K562 (cell line): ENCODE measurements around the gene ZFAND3. TPM values are rescaled to one million over a fixed set of nuclear protein-coding genes. Genes with fewer than 3 reads are reported as not detected.

Experiments
- ATAC-seq: fragments of 200-7000 bp; cut with Tn5 transposase; 3 replicates; pipeline ENCODE4 v1.9.1; 2020; ENCODE audit warnings: moderate library complexity
- BruUV-seq: library from RNA; stranded (reverse); fragments of 400-500 nt; replicated peaks from 2 replicates; lab custom pipeline; 2021; lab: Mats Ljungman, UMichigan
- CTCF ChIA-PET: fragments of 300-600 bp; formaldehyde crosslinking; extraction: SDS; loops from one replicate; lab custom pipeline; 2021; ENCODE audit warnings: low intra/inter-chr PET ratio; lab: Yijun Ruan, JAX
- POLR2A ChIA-PET: fragments of 300-600, 350-650 bp; sonication (Branson Sonifier 250); formaldehyde crosslinking; extraction: SDS; loops from one replicate; lab custom pipeline; 2021; ENCODE audit warnings: antibody characterized with exemption, inconsistent platforms; lab: Yijun Ruan, JAX
- DNase-seq, 4 experiments: peaks; one replicate each; pipeline versions ENCODE4 v3.0.0 to v3.0.0-alpha.2; 2011 to 2018; ENCODE audit warnings: low spot score in 3 of 4, mixed read lengths in 3 of 4; ENCODE audit errors: extremely low read depth in 1 of 4
- FAIRE-seq: peaks from 2 replicates; lab custom pipeline; 2011; peaks lifted over from hg19 to GRCh38; lab: Jason Lieb, UNC
- H2AFZ ChIP-seq: 2 replicates; pipeline ENCODE4 v1.6.0; 2011; ENCODE audit warnings: low read depth, low read length, control low read depth, inconsistent platforms
- H3K27ac ChIP-seq: fragments of 200-600 bp; 3 replicates; pipeline ENCODE4 v1.8.0; 2011; ENCODE audit warnings: low read depth, mild to moderate bottlenecking, control low read depth, inconsistent platforms, low read length, moderate library complexity, mixed read lengths; ENCODE audit errors: extremely low read depth
- H3K27me3 ChIP-seq, 2 experiments: fragments of 300-600 bp in 1 of 2; 2 replicates in 1 of 2; 3 replicates in 1 of 2; pipeline versions ENCODE4 v1.6.0 to v1.8.0; 2011; ENCODE audit warnings: inconsistent platforms in 2 of 2, low read length in 2 of 2, mild to moderate bottlenecking in 1 of 2, mixed read lengths in 1 of 2, moderate library complexity in 1 of 2; ENCODE audit not compliant: control insufficient read depth in 2 of 2, insufficient read depth in 2 of 2
- H3K36me3 ChIP-seq: fragments of 300-600 bp; 3 replicates; pipeline ENCODE4 v1.8.0; 2011; ENCODE audit warnings: mild to moderate bottlenecking, low read length, inconsistent platforms; ENCODE audit not compliant: control insufficient read depth, insufficient read depth
- H3K4me1 ChIP-seq, 2 experiments: fragments of 200-600 bp in 1 of 2; replicated peaks in 1 of 2; 2 replicates in 1 of 2; 3 replicates in 1 of 2; pipeline versions ENCODE4 v1.5.1 to v1.8.0; 2011; ENCODE audit warnings: inconsistent platforms in 2 of 2, low read length in 2 of 2, mild to moderate bottlenecking in 1 of 2, mixed read lengths in 1 of 2, moderate library complexity in 1 of 2; ENCODE audit not compliant: control insufficient read depth in 2 of 2, insufficient read depth in 2 of 2
- H3K4me2 ChIP-seq: 2 replicates; pipeline ENCODE4 v1.6.1; 2011; ENCODE audit warnings: low read length, control low read depth, inconsistent platforms, mixed read lengths; ENCODE audit not compliant: insufficient read depth
- H3K4me3 ChIP-seq: fragments of 200-600 bp; sonication (generic), shearing (Covaris generic); 2 replicates; pipeline ENCODE4 v1.5.1; 2016; ENCODE audit warnings: control low read depth, inconsistent platforms
- H3K79me2 ChIP-seq: fragments of 200-600 bp; 3 replicates; pipeline ENCODE4 v1.8.0; 2011; ENCODE audit warnings: low read length, inconsistent platforms; ENCODE audit not compliant: control insufficient read depth, insufficient read depth
- H3K9ac ChIP-seq, 2 experiments: 2 replicates each; pipeline versions ENCODE4 v1.6.0 to v1.6.1; 2011; ENCODE audit warnings: low read depth in 2 of 2, low read length in 2 of 2, control low read depth in 1 of 2, inconsistent platforms in 1 of 2, mild to moderate bottlenecking in 1 of 2, mixed read lengths in 1 of 2; ENCODE audit not compliant: insufficient read depth in 1 of 2
- H3K9me1 ChIP-seq: one replicate; pipeline ENCODE4 v1.6.0; 2011; ENCODE audit warnings: inconsistent platforms, mild to moderate bottlenecking, low read length, moderate library complexity; ENCODE audit not compliant: control insufficient read depth, insufficient read depth
- H3K9me3 ChIP-seq: replicated peaks from 2 replicates; pipeline ENCODE4 v1.5.1; 2011; ENCODE audit warnings: low read depth, low read length, inconsistent platforms; ENCODE audit not compliant: control insufficient read depth, insufficient read depth
- H4K20me1 ChIP-seq: replicated peaks from 2 replicates; pipeline ENCODE4 v1.6.1; 2011; ENCODE audit warnings: low read length, inconsistent platforms, mixed read lengths; ENCODE audit not compliant: control insufficient read depth, insufficient read depth
- HMG20B ChIP-seq: fragments of 250-450 bp; sonication (Bioruptor Pico); IDR thresholded peaks from 2 replicates; pipeline ENCODE4 v1.5.0; 2021; ENCODE audit warnings: mild to moderate bottlenecking
- KLF10 ChIP-seq: fragments of 250-450 bp; sonication (Bioruptor Pico); IDR thresholded peaks from 2 replicates; pipeline ENCODE4 v1.6.1; 2021; ENCODE audit warnings: matching md5 sums
- NELFE ChIP-seq: IDR thresholded peaks from 2 replicates; pipeline ENCODE4 v1.6.1; 2011; ENCODE audit warnings: mild to moderate bottlenecking; ENCODE audit not compliant: insufficient read depth, insufficient read length
- SAP30 ChIP-seq: fragments of 200-600 bp; sonication (generic); IDR thresholded peaks from 2 replicates; pipeline ENCODE4 v1.6.1; 2012; ENCODE audit warnings: borderline replicate concordance, low read depth, mild to moderate bottlenecking, moderate library complexity, low read length, control low read depth, inconsistent platforms; ENCODE audit not compliant: insufficient read depth, poor library complexity, severe bottlenecking
- TCFL5 ChIP-seq: fragments of 250-450 bp; sonication (Bioruptor Pico); conservative IDR thresholded peaks from 2 replicates; pipeline ENCODE4 v1.6.1; 2021; ENCODE audit warnings: mild to moderate bottlenecking, moderate library complexity, matching md5 sums
- WGBS: fragments of 100-300 bp; shearing (Covaris generic); methylation state at CpG from one replicate; pipeline ENCODE4 v1.1.6; 2016; ENCODE audit warnings: low coverage, mixed read lengths; ENCODE audit not compliant: insufficient coverage; ENCODE audit errors: missing lambda C conversion rate; 5-methylcytosine and 5-hydroxymethylcytosine counted together
- in situ Hi-C: fragments of 300-500 bp; cut with MboI; formaldehyde crosslinking; loops from 4 replicates; pipeline ENCODE4 v1.15.0; 2018; ENCODE audit warnings: inconsistent platforms, mixed read lengths
- intact Hi-C: fragments of 100-400 bp; cut with micrococcal nuclease; formaldehyde crosslinking; loops from 2 replicates; pipeline ENCODE4 v1.14.2; 2022
- polyA plus RNA-seq, 8 experiments: library from polyadenylated mRNA; depleted of rRNA in 4 of 8; stranded (reverse) in 5 of 8; unstranded in 3 of 8; fragments of >200 nt; fragmentation: Nextera tagmentation in 2 of 8; fragmentation: Illumina TruSeq in 1 of 8; extraction: Ambion mirVana in 2 of 8; extraction: Trizol in 1 of 8; gene quantifications; 2 replicates each; pipeline versions ENCODE4 v1.2.1 to v1.2.3, GENCODE V29; 2011 to 2014; ENCODE audit warnings: inconsistent platforms in 1 of 8, missing spikeins in 1 of 8
- total RNA-seq, 7 experiments: library from RNA; depleted of rRNA in 6 of 7; stranded (reverse); fragments of >200 nt in 6 of 7; fragmentation: Illumina TruSeq in 2 of 7; extraction: Trizol in 2 of 7; gene quantifications; 2 replicates each; pipeline versions ENCODE4 v1.2.1 to v1.2.3, GENCODE V29; 2011 to 2021; ENCODE audit warnings: low replicate concordance in 1 of 7
- TF ChIP-seq, protein P1 (sequence below): sonication (generic); formaldehyde crosslinking; IDR thresholded peaks from 2 replicates; pipeline ENCODE4 v1.8.0; 2022; ENCODE audit warnings: mild to moderate bottlenecking, missing genetic modification reagents, borderline replicate concordance
- TF ChIP-seq, protein P2 (sequence below): fragments of 450-650 bp; IDR thresholded peaks from 2 replicates; pipeline ENCODE4 v1.6.1; 2016; ENCODE audit warnings: missing biosample characterization, missing genetic modification characterization

ZFAND3 gene
- total and polyA plus RNA-seq, 9 of the 15 experiments (the other 6 are each of a cell fraction or from before 2014, with no cell fraction given): 0.81 to 26.6 (median 11.8) TPM

DNA sequence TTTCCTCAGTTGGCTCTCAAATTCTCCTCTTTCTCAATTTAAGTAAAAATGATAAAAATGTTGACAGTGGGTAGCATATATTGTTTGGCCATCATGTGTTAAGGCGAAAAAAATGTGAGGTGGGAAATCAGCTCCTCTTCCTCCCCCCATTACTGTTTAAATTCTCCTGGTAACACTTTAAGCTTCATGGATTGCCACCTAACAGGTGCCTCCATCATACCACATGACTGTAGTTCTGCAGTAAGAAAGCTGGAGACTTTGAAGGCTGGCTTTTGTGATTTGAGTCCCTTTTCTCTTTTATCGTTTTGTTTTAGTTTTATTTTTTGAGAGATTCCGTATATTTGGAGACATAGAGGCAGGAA is 1.2 kb downstream of the ZFAND3 start (continued):
- TF ChIP-seq NELFE: no peak
- TF ChIP-seq SAP30: peak; percentile 4

DNA sequence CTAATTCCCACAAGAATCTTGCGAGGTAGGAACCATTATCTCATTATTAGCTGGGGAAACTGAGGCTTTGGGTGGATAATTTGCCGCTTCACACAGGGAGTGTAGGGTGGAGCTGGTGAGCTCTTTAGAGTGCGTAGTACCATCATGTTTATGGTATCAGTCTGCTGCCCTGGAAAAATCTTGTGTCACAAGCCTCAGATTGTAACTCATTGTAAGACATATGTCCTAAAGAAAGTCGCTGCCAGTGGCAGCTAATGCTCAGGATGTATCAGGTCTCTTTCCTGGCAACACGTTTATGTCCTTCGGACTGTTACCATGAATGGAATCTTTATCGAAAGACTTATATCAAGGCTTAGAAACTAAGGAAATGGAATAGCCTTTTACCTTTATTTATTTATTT is 1.9 kb downstream of the ZFAND3 start:
- peaks cover 7% of the 10 kb centered on the region for H3K9me1 ChIP-seq
- H3K9ac ChIP-seq: no peak overlapping the region; a peak in 1 of 4 replicates
- H4K20me1 ChIP-seq: peaks cover 31% of the 10 kb centered on the region
- in situ Hi-C loops: no loop called here
- H3K79me2 ChIP-seq: peaks cover 63% of the 10 kb centered on the region
- CTCF ChIA-PET: no interaction called here
- TF ChIP-seq, protein P1, sequence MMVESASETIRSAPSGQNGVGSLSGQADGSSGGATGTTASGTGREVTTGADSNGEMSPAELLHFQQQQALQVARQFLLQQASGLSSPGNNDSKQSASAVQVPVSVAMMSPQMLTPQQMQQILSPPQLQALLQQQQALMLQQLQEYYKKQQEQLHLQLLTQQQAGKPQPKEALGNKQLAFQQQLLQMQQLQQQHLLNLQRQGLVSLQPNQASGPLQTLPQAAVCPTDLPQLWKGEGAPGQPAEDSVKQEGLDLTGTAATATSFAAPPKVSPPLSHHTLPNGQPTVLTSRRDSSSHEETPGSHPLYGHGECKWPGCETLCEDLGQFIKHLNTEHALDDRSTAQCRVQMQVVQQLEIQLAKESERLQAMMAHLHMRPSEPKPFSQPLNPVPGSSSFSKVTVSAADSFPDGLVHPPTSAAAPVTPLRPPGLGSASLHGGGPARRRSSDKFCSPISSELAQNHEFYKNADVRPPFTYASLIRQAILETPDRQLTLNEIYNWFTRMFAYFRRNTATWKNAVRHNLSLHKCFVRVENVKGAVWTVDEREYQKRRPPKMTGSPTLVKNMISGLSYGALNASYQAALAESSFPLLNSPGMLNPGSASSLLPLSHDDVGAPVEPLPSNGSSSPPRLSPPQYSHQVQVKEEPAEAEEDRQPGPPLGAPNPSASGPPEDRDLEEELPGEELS (CRISPR knock-in tag): no peak
- TF ChIP-seq KLF10 (CRISPR knock-in tag) (no peak), TCFL5 (CRISPR knock-in tag) (no peak), HMG20B (CRISPR knock-in tag) (no peak)
- TF ChIP-seq, protein P2, sequence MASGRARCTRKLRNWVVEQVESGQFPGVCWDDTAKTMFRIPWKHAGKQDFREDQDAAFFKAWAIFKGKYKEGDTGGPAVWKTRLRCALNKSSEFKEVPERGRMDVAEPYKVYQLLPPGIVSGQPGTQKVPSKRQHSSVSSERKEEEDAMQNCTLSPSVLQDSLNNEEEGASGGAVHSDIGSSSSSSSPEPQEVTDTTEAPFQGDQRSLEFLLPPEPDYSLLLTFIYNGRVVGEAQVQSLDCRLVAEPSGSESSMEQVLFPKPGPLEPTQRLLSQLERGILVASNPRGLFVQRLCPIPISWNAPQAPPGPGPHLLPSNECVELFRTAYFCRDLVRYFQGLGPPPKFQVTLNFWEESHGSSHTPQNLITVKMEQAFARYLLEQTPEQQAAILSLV (tag): no peak
- TF ChIP-seq, all 486 proteins: peak for 0
- POLR2A ChIA-PET: interaction anchor here (1.0 to 3.1 kb wide), 3 partner anchors 9 to 19 kb away, joined by 3 to 14 read pairs (median 4); no protein-coding TSS in a partner anchor
- no peak for DNase-seq
- Histone ChIP-seq H3K9me3 (no peaks in the 10 kb centered on the region), H2AFZ (no peak overlapping the region), H3K36me3 (no peaks in the 10 kb centered on the region; the same call in 1 of the 3 replicates), H3K4me2 (peak overlapping the region; percentile 35), H3K4me3 (no peak overlapping the region), H3K27ac (no peak overlapping the region), H3K4me1 (peaks cover 17 to 38% of the 10 kb centered on the region in 2 experiments; a peak in 3 of 5 replicates), H3K27me3 (no peaks in the 10 kb centered on the region)
- intact Hi-C loops: no loop called here
- WGBS: 64% methylated on average over 7 of the region's 7 CpGs
- no TSS peak for BruUV-seq
- FAIRE-seq: no peak
- no peak for ATAC-seq
